SW 1271 (cell line): ENCODE data around the gene LRP1-AS.

ENCODE experiments used
- DNase-seq, 2 experiments: peaks; one replicate each; lab custom pipeline; 2025; lab: John Stamatoyannopoulos, UW

The LRP1-AS gene

GRCh38 chr12:57141249-57141648 lies 6.2 kb downstream of the LRP1-AS start:
- no peak for DNase-seq

- DNase-seq, result no peak
Observed at GRCh38 chr12:57139796-57140649, 7.4 kb downstream of the LRP1-AS start.

DNA sequence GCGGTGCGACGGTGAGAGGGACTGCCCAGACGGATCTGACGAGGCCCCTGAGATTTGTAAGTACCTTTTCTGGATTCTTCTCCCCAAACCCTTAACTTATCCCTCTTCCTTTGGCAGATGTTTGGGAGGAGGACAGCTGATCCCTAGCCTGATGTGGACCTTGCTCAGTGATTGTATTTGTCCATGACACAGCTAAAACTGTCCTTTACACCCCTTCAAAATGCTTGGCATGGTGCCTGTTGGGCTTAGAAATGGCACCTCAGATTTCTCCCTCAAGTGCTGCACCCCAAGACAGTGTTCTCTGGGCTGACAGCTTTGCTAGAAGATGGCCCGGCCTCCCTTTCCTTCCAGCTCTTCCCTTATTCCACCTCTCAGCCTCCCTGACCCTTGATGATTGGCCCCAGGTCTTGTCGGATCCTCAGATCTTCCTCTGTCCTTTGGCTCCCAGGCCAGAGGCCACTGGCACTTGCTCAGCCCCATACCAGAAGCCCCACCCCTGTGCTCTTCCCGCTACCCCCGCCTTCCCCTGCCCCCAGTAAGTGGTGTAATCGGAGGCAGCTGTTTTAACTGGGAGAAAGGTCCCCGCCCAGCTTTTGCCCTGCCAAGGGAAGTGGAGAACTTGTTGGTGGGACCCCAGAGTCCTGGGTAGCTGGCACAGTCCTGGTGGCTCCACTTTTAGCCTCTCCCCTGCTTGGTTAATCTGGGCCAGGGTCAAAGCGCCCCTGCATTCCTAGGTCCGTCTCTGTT lies 8.7 kb downstream of the LRP1-AS start:
- no peak for DNase-seq

- no peak for DNase-seq
Observed at GRCh38 chr12:57135527-57136326, 11.7 kb downstream of the LRP1-AS start.

GRCh38 chr12:57134949-57135348 lies 12.5 kb downstream of the LRP1-AS start:
- no peak for DNase-seq

- no peak for DNase-seq
Observed at GRCh38 chr12:57133916-57134315, 13.5 kb downstream of the LRP1-AS start.

DNA sequence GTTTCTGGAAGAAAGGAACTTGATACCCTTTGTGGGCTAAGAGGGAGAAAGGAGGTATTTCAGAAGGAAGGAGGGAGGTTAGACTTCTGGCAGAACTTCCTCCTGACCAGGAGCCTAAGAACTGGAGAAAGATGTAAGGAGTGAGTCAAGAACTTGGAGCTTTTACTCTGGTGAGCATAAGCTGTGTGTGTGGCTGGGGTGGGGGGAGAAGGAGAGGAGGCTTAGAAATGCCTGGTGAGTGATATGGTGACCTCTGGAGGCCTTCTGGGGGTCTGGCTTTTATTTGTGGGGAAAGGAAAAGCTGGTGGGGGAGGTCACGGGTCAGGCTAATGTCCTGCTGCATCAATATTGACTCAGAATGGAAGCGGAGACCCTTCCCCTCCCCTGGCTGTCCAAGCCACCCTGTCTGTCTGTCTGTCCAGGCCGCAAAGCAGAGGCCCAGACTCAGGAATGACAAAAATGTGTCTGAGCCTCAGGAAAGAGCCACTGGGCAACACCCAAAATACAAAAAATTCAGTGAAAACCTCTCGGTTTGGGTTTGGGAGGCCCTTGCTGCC lies 14.3 kb downstream of the LRP1-AS start:
- no peak for DNase-seq

- DNase-seq, result no peak
Observed at GRCh38 chr12:57131896-57132744, 15.3 kb downstream of the LRP1-AS start.

DNA sequence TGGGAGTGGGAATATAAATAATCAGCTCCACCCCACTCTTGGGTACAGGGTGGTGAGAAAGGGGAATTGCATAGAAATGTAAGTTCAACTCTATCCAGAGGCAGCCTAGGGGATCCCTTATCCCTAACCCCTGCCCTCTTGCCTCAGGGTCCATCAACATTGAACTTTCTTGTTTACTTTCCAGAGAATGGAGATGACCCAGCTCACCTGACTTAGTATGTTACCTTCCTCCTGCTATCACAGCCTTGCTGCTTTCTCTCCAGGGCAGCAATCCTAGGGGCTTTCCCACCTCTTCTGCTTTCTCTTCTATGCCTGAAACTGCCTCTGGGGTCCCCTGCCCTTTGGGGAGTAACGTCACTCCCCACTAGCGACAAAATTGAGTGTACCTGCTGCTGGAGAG lies 16.5 kb downstream of the LRP1-AS start:
- DNase-seq, result no peak

- no peak for DNase-seq
Observed at GRCh38 chr12:57129889-57130288, 17.5 kb downstream of the LRP1-AS start.

DNA sequence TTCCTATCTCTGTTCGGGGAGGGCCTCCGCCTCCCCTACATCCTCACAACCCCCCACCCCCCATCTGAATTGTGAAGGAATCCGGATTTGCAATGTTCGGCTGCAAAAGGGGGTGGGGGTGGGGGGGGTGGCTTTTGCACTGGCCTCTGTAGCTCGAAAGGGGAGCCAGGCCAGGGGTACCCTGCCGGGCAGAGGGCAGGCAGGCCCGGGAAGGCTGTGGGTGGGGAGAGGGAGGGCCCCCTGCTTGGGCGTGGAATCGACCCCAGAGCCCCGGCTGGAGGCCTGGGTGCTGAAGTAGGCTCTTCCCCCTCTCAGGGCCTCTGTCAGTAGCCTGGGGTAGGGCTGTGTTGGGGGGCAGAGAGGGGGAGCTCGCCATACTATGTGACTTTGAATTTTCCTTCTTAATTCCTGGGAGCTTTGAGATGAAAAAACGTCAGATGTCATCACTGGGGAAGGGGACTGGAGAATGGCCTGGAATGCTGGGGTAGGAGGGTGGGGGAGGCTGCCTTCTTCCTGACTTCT lies 18.0 kb downstream of the LRP1-AS start:
- DNase-seq, result no peak

- DNase-seq, result no peak
Observed at GRCh38 chr12:57128519-57129247, 18.7 kb downstream of the LRP1-AS start.

GRCh38 chr12:57127726-57128518 lies 19.5 kb downstream of the LRP1-AS start, which contains the start of gene LRP1:
TSS of gene LRP1 (plus strand) at chr12:57128483. CDS start at chr12:57128965, 482 bp downstream.
- peak; percentile 35 to 83 for DNase-seq

- peak; percentile 36 to 61 for DNase-seq
Observed at GRCh38 chr12:57127101-57127725, 20.2 kb downstream of the LRP1-AS start.

DNA sequence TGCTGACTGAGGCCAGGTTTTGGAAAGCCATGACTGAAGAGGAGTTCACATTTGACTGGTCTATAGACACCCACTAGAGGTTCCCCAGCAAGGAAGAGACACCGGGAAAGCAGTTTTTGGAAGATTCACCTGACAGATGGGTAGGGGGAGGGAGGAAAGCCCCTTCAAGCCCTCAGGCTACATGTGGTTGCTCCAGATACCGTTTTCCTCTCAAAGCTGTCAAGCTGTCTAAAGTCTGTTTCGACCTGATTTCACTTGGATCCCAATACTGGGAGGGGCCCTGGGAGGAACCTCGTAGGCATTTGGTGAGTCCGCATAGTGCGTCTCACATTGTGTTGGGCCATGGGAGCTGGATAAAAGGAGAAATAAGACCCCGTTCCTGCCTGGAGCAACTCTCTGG lies 20.9 kb downstream of the LRP1-AS start:
- DNase-seq, result no peak

DNA sequence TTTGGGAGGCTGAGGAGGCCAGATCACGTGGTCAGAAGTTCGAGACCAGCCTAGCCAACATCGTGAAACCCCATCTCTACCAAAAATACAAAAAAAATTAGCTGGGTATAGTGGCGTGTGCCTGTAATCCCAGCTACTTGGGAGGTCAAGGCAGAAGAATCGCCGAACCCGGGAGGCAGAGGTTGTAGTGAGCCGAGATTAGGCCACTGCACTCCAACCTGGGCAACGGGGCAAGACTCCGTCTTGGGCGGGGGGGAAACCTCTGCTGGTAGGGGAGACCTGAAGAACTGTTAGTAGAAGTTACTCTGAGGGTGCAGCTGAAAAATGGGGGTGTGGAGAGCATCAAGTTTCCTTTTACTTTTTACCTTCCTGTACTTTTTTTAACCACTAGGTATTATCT lies 21.4 kb downstream of the LRP1-AS start:
- no peak for DNase-seq

DNA sequence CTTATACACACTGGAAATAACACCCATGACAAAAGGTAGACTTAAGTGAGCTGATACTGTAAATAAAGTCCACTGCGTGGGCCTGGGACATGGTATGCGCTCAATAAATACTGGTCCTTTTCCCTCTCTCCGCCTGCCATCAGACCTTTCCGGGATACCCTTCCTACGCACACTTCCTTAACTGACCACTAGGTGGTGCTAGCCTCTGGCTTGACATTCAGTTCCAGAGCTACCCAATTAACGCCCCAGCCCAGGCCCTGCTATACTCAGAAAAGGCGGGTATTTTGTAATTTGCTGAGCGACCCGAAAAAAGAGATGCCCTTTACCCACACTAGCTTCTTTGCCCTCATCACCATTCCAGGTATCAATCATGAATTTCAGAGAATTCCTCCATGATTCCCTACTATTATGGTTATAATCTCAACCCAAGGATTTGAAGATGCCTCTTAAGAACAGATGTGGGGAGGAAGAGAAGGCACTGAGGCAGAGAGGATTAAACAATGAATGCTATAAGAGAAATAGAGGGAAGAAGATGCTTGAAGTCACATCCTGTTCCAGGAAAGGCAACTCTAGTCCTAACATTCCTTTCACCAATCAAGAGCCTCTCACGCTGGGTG lies 23.1 kb downstream of the LRP1-AS start:
- DNase-seq, result peak in 1 of 2 experiments; percentile 65

DNA sequence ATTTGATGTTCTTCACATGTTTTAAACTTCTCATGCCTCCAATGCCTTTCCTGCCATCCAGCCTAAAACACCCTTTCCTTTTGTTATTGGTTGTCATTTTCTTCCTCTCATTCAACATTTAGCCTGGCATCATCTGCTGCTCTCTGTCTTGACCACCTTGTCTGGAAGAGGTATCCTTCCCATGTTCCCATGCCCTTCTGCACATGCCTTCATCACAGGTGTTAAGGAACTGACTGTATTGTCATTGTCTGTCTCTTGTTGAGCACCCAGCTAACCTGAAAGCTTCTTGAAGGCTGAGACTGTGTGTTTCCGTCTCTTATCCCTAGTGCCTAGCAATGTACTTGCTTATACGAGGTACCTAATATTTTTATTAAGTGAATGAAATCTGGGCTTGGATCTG lies 23.6 kb downstream of the LRP1-AS start:
- DNase-seq, result no peak
